AG04450 (cell line): Measurements from ENCODE around the gene OVCA2. TPM values are rescaled to one million over a fixed set of nuclear protein-coding genes. Genes with fewer than 3 reads are reported as not detected.

Source experiments
- CTCF ChIA-PET: fragments of 300-600, 350-600 bp; formaldehyde crosslinking; extraction: SDS; loops from one replicate; lab custom pipeline; 2022; ENCODE audit warnings: antibody characterized with exemption, inconsistent platforms; lab: Charles Lee
- POLR2A ChIA-PET: fragments of 350-600 bp; formaldehyde crosslinking; extraction: SDS; loops from one replicate; lab custom pipeline; 2021; ENCODE audit warnings: antibody characterized with exemption, inconsistent platforms; lab: Yijun Ruan, JAX
- DNase-seq: peaks from one replicate; pipeline ENCODE4 v3.0.0-alpha.2; 2011; ENCODE audit warnings: low read depth, low spot score
- H3K27ac ChIP-seq: one replicate; pipeline ENCODE4 v1.5.1; 2012; ENCODE audit warnings: low read depth, low read length, control low read depth
- H3K27me3 ChIP-seq: one replicate; pipeline ENCODE4 v1.6.0; 2012; ENCODE audit warnings: low read length; ENCODE audit not compliant: control insufficient read depth, insufficient read depth
- H3K4me3 ChIP-seq: 2 replicates; pipeline ENCODE4 v1.5.1; 2011; ENCODE audit warnings: mild to moderate bottlenecking, low read depth, low read length, control low read depth
- H3K9me3 ChIP-seq: 2 replicates; pipeline ENCODE4 v1.5.1; 2012; ENCODE audit warnings: low read length; ENCODE audit not compliant: control insufficient read depth, insufficient read depth
- polyA plus RNA-seq: library from polyadenylated mRNA; depleted of rRNA; stranded (reverse); fragments of >200 nt; gene quantifications from 2 replicates; pipeline ENCODE4 v1.2.3, GENCODE V29; 2011
- TF ChIP-seq, protein P1 (sequence below): IDR thresholded peaks from 2 replicates; pipeline ENCODE4 v1.5.1; 2011; ENCODE audit warnings: low read depth, low read length, control low read depth, inconsistent platforms

Gene OVCA2
- polyA plus RNA-seq, 1 experiment: 38.0 TPM

DNA sequence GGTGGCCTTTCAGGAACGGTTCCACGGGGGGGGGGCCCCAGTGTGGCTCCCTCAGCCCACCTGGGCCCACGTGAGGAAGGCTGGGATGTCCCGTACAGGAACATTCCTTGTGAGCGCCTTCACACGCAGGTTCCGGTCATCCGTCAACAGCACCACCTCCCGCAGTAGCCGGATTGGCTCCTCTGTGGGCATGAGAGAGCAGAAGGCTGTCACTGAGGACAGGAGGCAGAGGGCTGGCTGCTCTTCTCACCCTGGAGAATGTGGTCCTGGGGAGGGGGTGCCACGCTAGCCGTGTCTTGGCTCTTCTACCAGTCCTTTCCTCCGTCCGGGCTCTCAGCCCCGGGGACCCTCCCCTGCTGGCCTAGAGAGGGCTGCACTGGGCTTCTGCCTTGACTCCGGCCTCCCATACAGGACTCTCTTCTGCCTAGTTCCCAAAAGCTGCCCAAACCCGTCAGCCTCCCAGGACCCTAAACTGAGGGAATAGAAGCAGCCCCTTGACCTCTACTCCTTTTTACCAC is 19.7 kb downstream of the OVCA2 start:
- Histone ChIP-seq H3K27me3 (no peaks in the 10 kb centered on the region), H3K9me3 (peaks cover 6% of the 10 kb centered on the region; the same call in 1 of the 2 replicates), H3K27ac (peak overlapping the region; percentile 57), H3K4me3 (no peak overlapping the region)
- ChIA-PET CTCF (no interaction called here), POLR2A (no interaction called here)
- TF ChIP-seq, protein P1, sequence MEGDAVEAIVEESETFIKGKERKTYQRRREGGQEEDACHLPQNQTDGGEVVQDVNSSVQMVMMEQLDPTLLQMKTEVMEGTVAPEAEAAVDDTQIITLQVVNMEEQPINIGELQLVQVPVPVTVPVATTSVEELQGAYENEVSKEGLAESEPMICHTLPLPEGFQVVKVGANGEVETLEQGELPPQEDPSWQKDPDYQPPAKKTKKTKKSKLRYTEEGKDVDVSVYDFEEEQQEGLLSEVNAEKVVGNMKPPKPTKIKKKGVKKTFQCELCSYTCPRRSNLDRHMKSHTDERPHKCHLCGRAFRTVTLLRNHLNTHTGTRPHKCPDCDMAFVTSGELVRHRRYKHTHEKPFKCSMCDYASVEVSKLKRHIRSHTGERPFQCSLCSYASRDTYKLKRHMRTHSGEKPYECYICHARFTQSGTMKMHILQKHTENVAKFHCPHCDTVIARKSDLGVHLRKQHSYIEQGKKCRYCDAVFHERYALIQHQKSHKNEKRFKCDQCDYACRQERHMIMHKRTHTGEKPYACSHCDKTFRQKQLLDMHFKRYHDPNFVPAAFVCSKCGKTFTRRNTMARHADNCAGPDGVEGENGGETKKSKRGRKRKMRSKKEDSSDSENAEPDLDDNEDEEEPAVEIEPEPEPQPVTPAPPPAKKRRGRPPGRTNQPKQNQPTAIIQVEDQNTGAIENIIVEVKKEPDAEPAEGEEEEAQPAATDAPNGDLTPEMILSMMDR: no peak
- no peak for DNase-seq

DNA sequence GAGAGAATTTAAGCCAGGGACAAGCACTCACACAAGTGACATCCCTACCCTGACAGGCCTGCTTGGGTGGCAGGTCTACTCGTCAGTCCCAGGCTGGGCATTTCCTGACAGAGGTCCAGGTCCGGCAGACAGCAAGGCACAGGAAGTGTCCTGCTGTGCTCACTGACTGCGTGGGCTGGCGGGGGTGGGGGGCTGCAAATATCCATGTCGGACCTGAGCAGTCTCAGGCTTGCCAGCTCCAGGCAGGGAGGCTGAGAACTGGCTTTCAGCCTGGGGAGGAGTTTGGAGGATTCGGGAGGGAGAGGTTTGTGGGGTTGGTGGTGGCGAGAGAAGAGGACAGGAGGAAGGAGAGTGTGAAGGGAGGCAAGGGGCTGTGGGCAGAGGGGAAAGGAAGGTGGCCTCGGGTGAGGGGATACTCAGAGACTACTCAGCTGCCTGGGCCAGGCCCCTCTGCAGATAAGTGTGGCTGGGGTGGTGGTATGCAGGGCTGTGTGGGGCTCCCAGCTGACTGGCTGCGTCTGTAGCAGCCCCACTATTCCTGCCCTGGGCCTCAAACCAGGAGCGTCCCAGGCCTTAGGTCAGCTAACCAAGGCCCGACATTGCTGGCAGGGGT is 20.9 kb downstream of the OVCA2 start:
- Histone ChIP-seq H3K4me3 (no peak overlapping the region), H3K27ac (peak overlapping the region; percentile 61), H3K27me3 (no peaks in the 10 kb centered on the region), H3K9me3 (peaks cover 6% of the 10 kb centered on the region; the same call in 1 of the 2 replicates)
- POLR2A ChIA-PET: interaction anchor here (0.6 to 1.1 kb wide), 2 partner anchors 138 to 182 kb away, joined by 6 read pairs; no protein-coding TSS in a partner anchor
- no peak for DNase-seq
- TF ChIP-seq, protein P1: no peak
- CTCF ChIA-PET: interaction anchor here (2.4 kb wide), 1 partner anchor 182 kb away, joined by 7 read pairs; no protein-coding TSS in a partner anchor

DNA sequence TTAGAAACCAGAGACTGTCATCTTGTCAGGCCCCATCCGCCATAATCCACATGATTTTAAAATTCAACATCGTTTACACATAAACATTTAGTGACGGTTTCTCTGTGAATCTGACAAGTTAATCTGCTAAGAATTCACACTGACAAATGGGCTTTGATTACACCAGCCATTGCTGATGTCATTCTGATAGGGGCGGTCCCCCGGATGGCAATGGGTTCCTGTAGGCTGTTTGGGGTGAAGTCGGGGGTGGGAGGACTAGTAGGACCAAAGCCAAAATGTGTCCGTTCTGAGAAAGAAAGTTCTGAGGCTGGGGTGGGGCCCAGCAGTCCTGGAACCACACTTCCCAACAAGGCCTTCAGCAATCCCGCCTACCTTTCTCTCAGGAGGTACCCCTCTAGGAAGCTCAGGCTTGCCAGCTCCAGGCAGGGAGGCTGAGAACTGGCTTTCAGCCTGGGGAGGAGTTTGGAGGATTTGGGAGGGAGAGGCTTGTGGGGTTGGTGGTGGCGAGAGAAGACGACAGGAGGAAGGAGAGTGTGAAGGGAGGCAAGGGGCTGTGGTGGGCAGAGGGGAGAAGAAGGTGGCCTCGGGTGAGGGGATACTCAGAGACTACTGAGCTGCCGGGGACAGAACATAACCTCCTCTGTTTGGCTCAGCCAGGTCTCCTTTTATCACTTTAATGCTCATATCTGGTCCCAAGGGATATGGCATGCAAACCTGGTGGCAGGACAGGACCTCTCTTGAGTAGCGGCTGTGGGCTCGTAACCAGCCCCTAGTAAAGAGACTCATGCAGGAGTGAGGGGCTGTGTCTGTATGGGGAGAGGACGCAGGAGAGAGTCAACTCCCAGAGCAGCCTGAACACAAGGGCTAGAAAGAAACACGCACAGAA is 21.7 kb downstream of the OVCA2 start:
- Histone ChIP-seq H3K4me3 (no peak overlapping the region), H3K9me3 (no peaks in the 10 kb centered on the region; the same call in 1 of the 2 replicates), H3K27ac (peak overlapping the region; percentile 61), H3K27me3 (no peaks in the 10 kb centered on the region)
- no peak for DNase-seq
- POLR2A ChIA-PET: interaction anchor here (0.6 kb wide), 2 partner anchors 10 to 137 kb away, joined by 6 read pairs; no protein-coding TSS in a partner anchor
- CTCF ChIA-PET: interaction anchor here (2.4 kb wide), 1 partner anchor 181 kb away, joined by 7 read pairs; no protein-coding TSS in a partner anchor
- TF ChIP-seq, protein P1: no peak

DNA sequence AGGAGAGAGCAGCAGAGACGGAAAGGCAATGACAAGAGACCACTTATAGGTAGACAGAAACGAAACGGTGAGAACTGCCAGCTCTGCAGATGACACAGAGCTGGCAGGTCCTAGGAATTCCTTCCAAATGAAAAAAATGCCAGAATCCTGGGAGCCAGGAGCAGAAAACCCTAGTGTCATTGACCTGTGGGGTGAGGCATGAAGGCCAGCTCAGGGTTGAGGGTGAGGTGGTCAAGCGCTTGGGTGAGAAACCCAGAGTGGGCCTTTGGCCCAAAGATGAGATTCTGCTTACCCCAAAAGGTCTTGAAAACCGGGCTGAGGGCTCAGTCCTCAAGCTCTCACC is 22.3 kb downstream of the OVCA2 start:
- no peak overlapping the region for H3K4me3 ChIP-seq
- ChIA-PET POLR2A (interaction anchor here (0.6 kb wide), 1 partner anchor 11 kb away, joined by 6 read pairs; no protein-coding TSS in a partner anchor), CTCF (interaction anchor here (2.4 kb wide), 1 partner anchor 181 kb away, joined by 7 read pairs; no protein-coding TSS in a partner anchor)
- TF ChIP-seq, protein P1: no peak
- DNase-seq: no peak
- peak overlapping the region; percentile 61 for H3K27ac ChIP-seq
- no peaks in the 10 kb centered on the region; the same call in 1 of the 2 replicates for H3K9me3 ChIP-seq
- no peaks in the 10 kb centered on the region for H3K27me3 ChIP-seq
